ENCODE measurements around the gene HARS2.
"Not testable (repeated sequence)": the region's sequence is repeated elsewhere in the genome, so short reads cannot be mapped to it uniquely, and the experiment has no call there.

Gene HARS2

DNA sequence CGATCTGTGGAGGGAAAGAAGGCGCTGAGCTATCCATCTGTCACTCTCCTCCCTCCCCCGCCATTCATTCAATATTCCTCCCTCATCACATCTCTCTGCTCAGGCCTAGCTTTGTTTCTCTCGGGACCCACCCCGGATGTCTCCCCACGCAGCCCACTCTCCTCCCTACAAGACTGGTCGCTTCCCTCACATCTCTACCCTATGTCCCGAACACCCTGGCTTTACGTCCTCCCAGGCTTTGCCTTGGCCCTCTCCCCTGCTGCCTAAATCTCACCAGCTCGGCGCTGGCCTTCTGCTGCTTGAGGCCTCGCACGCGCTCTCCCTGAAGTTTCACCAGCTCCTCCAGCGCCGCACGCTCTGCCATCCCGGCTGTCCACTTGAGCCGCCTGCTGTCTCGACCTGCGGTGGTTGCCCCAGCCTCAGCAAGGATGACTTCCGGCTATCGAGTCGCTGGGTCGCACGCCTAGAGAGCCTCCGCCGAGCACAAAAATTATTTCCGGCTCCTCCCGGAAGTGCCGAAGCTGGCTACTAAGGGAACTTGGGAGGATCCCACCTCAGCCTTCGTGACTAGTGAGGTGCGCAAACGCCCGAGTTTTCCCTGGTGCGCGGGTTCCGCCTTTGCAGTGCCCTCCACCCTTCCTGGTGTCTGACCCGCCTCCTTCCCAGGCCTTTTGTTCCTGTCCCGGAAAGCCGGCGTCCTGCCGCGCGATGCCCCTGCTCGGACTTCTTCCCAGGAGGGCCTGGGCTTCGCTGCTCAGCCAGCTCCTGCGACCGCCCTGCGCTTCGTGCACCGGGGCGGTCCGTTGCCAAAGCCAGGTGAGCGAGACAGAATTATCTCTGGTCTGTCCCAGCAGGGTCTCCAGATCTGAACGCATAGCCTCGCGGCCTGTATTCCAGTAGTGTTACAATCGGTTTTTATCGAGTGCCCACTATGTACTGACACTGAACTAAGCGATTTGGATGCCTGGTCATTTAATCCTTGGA lies at the start of gene HARS2, which contains the start of gene HARS1:
Gene HARS2, plus strand, starts transcription at position 515 of the 984 bp plus-strand sequence. Its CDS starts 194 bp downstream, at position 709.
Gene HARS1, minus strand, starts transcription at position 430 of the 984 bp plus-strand sequence. Its CDS starts 66 bp downstream, at position 364.
- TF ChIP-seq, protein P1, sequence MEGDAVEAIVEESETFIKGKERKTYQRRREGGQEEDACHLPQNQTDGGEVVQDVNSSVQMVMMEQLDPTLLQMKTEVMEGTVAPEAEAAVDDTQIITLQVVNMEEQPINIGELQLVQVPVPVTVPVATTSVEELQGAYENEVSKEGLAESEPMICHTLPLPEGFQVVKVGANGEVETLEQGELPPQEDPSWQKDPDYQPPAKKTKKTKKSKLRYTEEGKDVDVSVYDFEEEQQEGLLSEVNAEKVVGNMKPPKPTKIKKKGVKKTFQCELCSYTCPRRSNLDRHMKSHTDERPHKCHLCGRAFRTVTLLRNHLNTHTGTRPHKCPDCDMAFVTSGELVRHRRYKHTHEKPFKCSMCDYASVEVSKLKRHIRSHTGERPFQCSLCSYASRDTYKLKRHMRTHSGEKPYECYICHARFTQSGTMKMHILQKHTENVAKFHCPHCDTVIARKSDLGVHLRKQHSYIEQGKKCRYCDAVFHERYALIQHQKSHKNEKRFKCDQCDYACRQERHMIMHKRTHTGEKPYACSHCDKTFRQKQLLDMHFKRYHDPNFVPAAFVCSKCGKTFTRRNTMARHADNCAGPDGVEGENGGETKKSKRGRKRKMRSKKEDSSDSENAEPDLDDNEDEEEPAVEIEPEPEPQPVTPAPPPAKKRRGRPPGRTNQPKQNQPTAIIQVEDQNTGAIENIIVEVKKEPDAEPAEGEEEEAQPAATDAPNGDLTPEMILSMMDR (IDR thresholded peaks at IDR 0.05; ENCODE audit: insufficient read depth, missing control alignments), result no peak
- DNase-seq (ENCODE audit: insufficient read length, low spot score) (peak; percentile 92), FAIRE-seq (no peak)

- DNase-seq (ENCODE audit: insufficient read length, low spot score), result no peak
- TF ChIP-seq, protein P1 (IDR thresholded peaks at IDR 0.05; ENCODE audit: insufficient read depth, missing control alignments), result no peak
- FAIRE-seq, result no peak
Measured at GRCh38 chr5:140641716-140642115, 49.5 kb upstream of the HARS2 start.

DNA sequence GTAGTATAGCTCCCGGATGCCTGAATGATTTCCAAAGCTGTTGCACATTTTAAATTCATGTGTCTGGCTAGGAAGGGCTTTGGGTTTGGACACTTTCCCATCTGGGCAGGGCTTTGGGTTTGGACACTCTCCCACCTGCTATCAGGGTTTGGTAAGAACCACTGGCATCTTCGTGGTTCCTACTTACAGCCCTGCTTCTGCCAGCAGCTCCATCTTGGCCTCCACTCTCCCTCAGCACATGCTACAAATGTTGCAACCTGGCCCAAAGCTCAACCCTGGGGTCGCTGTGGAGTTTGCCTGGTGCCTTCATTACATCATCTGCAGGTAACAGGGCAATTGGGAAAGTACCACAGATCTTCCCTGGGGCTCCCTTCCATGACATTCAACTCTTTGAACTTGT lies 48.5 kb upstream of the HARS2 start:
- no peak for DNase-seq (ENCODE audit: insufficient read length, low spot score)
- FAIRE-seq, result no peak
- TF ChIP-seq, protein P1 (IDR thresholded peaks at IDR 0.05; ENCODE audit: insufficient read depth, missing control alignments), result no peak

- DNase-seq (ENCODE audit: insufficient read length, low spot score) (no peak), FAIRE-seq (no peak)
- TF ChIP-seq, protein P1 (IDR thresholded peaks at IDR 0.05; ENCODE audit: insufficient read depth, missing control alignments), result no peak
Measured at GRCh38 chr5:140647042-140647419, 44.2 kb upstream of the HARS2 start.

GRCh38 chr5:140658870-140659269 lies 32.4 kb upstream of the HARS2 start:
- FAIRE-seq (no peak), DNase-seq (ENCODE audit: insufficient read length, low spot score) (no peak)
- TF ChIP-seq, protein P1 (IDR thresholded peaks at IDR 0.05; ENCODE audit: insufficient read depth, missing control alignments), result no peak

DNA sequence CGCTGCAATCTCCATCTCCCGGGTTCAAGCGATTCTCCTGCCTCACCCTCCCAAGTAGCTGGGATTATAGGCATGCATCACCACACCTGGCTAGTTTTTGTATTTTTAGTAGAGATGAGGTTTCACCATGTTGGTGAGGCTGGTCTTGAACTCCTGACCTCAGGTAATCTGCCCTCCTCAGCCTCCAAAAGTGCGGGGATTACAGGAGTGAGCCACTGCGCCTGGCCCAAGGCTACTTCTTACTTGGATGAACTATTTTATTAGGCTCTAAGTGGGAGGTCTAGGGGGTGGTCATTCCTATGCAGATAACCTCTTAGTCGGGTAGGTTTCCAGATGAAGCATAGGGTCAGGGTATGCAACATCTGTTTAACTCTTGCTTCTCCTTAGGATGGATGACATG lies 30.9 kb upstream of the HARS2 start:
- DNase-seq (ENCODE audit: insufficient read length, low spot score); FAIRE-seq: not testable (repeated sequence)

- FAIRE-seq, result no peak
- TF ChIP-seq, protein P1 (IDR thresholded peaks at IDR 0.05; ENCODE audit: insufficient read depth, missing control alignments), result no peak
- no peak for DNase-seq (ENCODE audit: insufficient read length, low spot score)
Measured at GRCh38 chr5:140664030-140664358, 27.3 kb upstream of the HARS2 start.
